GM23338 (cell line): ENCODE results near the gene NLRP7. TPM values are rescaled to one million over a fixed set of nuclear protein-coding genes. Genes with fewer than 3 reads are reported as not detected.
A peak's percentile ranks its signal among the peaks of the same experiment; 100 is the strongest.

Source experiments
- ATAC-seq: fragments of 200-7000 bp; cut with Tn5 transposase; 3 replicates; pipeline ENCODE4 v1.9.1; 2020
- DNase-seq: peaks from one replicate; pipeline ENCODE4 v3.0.0-alpha.2; 2015; ENCODE audit warnings: low spot score
- H2AFZ ChIP-seq: fragments of 200-600 bp; sonication (generic); 2 replicates; pipeline ENCODE4 v1.8.0; 2016; ENCODE audit warnings: antibody characterized with exemption, mild to moderate bottlenecking, moderate library complexity
- H3F3A ChIP-seq: fragments of 200-600 bp; sonication (generic); replicated peaks from 2 replicates; pipeline ENCODE4 v1.8.0; 2017; ENCODE audit warnings: antibody characterized with exemption, mixed run types, low read depth
- H3K27ac ChIP-seq: fragments of 200-600 bp; sonication (generic); 2 replicates; pipeline ENCODE4 v1.6.1; 2016; ENCODE audit warnings: low read depth
- H3K27me3 ChIP-seq: fragments of 200-600 bp; sonication (generic); 2 replicates; pipeline ENCODE4 v1.8.0; 2016; ENCODE audit warnings: mild to moderate bottlenecking, mixed run types, moderate library complexity; ENCODE audit not compliant: insufficient read depth
- H3K36me3 ChIP-seq: fragments of 200-600 bp; sonication (generic); 2 replicates; pipeline ENCODE4 v1.8.0; 2016; ENCODE audit warnings: mild to moderate bottlenecking; ENCODE audit not compliant: insufficient read depth
- H3K4me1 ChIP-seq: fragments of 200-600 bp; sonication (generic); 2 replicates; pipeline ENCODE4 v1.8.0; 2016; ENCODE audit warnings: mild to moderate bottlenecking, moderate library complexity; ENCODE audit not compliant: insufficient read depth
- H3K4me2 ChIP-seq: fragments of 200-600 bp; sonication (generic); 2 replicates; pipeline ENCODE4 v1.7.1; 2017; ENCODE audit warnings: mixed run types
- H3K4me3 ChIP-seq: fragments of 200-600 bp; sonication (generic); 2 replicates; pipeline ENCODE4 v1.6.1; 2016; ENCODE audit warnings: mixed run types
- H3K79me2 ChIP-seq: fragments of 200-600 bp; sonication (generic); replicated peaks from 2 replicates; pipeline ENCODE4 v1.8.0; 2017; ENCODE audit warnings: mild to moderate bottlenecking; ENCODE audit not compliant: insufficient read depth
- H3K9me2 ChIP-seq: fragments of 200-600 bp; sonication (generic); 2 replicates; pipeline ENCODE4 v1.8.0; 2017; ENCODE audit not compliant: insufficient read depth
- H4K20me1 ChIP-seq: fragments of 200-600 bp; sonication (generic); replicated peaks from 2 replicates; pipeline ENCODE4 v1.8.0; 2017; ENCODE audit warnings: mild to moderate bottlenecking; ENCODE audit not compliant: insufficient read depth
- H3K27ac Mint-ChIP-seq: 2 replicates; pipeline ENCODE4 v1.8.0; 2020; ENCODE audit warnings: inconsistent platforms, mild to moderate bottlenecking, moderate library complexity, mixed read lengths
- H3K27me3 Mint-ChIP-seq: 3 replicates; pipeline ENCODE4 v1.8.0; 2022; ENCODE audit warnings: low read depth, mild to moderate bottlenecking, moderate library complexity, mixed read lengths, inconsistent platforms; ENCODE audit not compliant: insufficient read depth, poor library complexity
- H3K36me3 Mint-ChIP-seq: 3 replicates; pipeline ENCODE4 v1.8.0; 2021; ENCODE audit warnings: low read depth, mild to moderate bottlenecking, inconsistent platforms, moderate library complexity, mixed read lengths
- H3K4me1 Mint-ChIP-seq: 3 replicates; pipeline ENCODE4 v1.8.0; 2020; ENCODE audit warnings: mild to moderate bottlenecking, inconsistent platforms, mixed read lengths
- H3K4me3 Mint-ChIP-seq: 3 replicates; pipeline ENCODE4 v1.8.0; 2021; ENCODE audit warnings: moderate library complexity, mild to moderate bottlenecking, inconsistent platforms, mixed read lengths
- H3K9me3 Mint-ChIP-seq: 3 replicates; pipeline ENCODE4 v1.8.0; 2020; ENCODE audit warnings: moderate library complexity, mild to moderate bottlenecking, inconsistent platforms, mixed read lengths
- CREB1 ChIP-seq: fragments of 250-450 bp; sonication (Bioruptor Pico); IDR thresholded peaks from 2 replicates; pipeline ENCODE4 v1.5.0; 2020; ENCODE audit warnings: low read depth, mild to moderate bottlenecking, moderate library complexity
- CTCF ChIP-seq, 2 experiments: fragments of 200-600 bp in 1 of 2; sonication (generic) in 1 of 2; conservative IDR thresholded peaks; 2 replicates each; pipeline versions ENCODE4 v1.5.1 to v1.6.1; 2016 to 2017; ENCODE audit warnings: antibody characterized with exemption in 2 of 2, low read depth in 2 of 2, mild to moderate bottlenecking in 2 of 2, moderate library complexity in 1 of 2
- EZH2 ChIP-seq: fragments of 200-600 bp; sonication (generic); IDR thresholded peaks from one replicate; pipeline ENCODE4 v1.8.0; 2017; ENCODE audit warnings: antibody characterized with exemption, mild to moderate bottlenecking, low read depth; ENCODE audit not compliant: unreplicated experiment
- EZH2phosphoT487 ChIP-seq: fragments of 200-600 bp; sonication (generic); IDR thresholded peaks from one replicate; pipeline ENCODE4 v1.8.1; 2018; ENCODE audit warnings: antibody characterized with exemption; ENCODE audit not compliant: unreplicated experiment
- STAT1 ChIP-seq: IDR thresholded peaks from one replicate; pipeline ENCODE4 v1.6.1; 2016; ENCODE audit warnings: antibody characterized with exemption; ENCODE audit not compliant: unreplicated experiment
- ZNF114 ChIP-seq: fragments of 250-450 bp; sonication (Bioruptor Pico); IDR thresholded peaks from 2 replicates; pipeline ENCODE4 v1.5.0; 2020; ENCODE audit warnings: mild to moderate bottlenecking, moderate library complexity
- ZNF462 ChIP-seq: fragments of 250-450 bp; sonication (Bioruptor Pico); IDR thresholded peaks from 2 replicates; pipeline ENCODE4 v1.5.0; 2020; ENCODE audit warnings: mild to moderate bottlenecking, moderate library complexity
- polyA plus RNA-seq: library from polyadenylated mRNA; unstranded; fragments of >200 nt; fragmentation: Nextera tagmentation; extraction: Ambion mirVana; gene quantifications from 2 replicates; pipeline ENCODE4 v1.2.1, GENCODE V29; 2016
- total RNA-seq: library from RNA; depleted of rRNA; stranded (reverse); fragments of >200 nt; shearing (Covaris generic); gene quantifications from 2 replicates; pipeline ENCODE4 v1.2.3, GENCODE V29; 2014

The NLRP7 gene
- total and polyA plus RNA-seq, 2 experiments from 2014 or later = 1.2 to 2.2 TPM

DNA sequence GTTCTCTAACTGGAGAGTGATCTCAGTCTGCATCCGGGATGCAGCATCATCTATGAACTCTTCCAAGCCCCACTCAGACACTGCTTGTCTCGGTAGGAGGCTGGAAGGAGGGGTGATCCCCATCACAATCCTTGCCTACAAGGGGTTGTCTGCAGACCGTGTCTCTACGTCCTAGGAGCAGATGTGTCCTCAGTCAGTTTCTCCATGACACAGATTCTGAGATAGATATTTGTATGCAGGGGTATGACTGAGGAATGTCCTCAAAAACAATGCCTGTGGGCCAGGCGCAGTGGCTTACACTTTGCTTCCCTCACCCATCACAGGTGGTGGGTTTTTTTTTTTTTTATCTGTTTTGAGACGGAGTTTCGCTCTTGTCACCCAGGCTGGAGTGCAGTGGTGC is 40.5 kb downstream of the NLRP7 start:
- Histone ChIP-seq H3K79me2 (no peaks in the 10 kb centered on the region), H3K9me2 (no peaks in the 10 kb centered on the region), H3K36me3 (no peaks in the 10 kb centered on the region), H3K4me2 (peak overlapping the region; percentile 64; the same call in 1 of the 2 replicates), H3K27ac (no peak overlapping the region), H3K4me1 (peaks cover 18% of the 10 kb centered on the region; the same call in 1 of the 2 replicates), H3K4me3 (no peak overlapping the region), H4K20me1 (no peaks in the 10 kb centered on the region), H2AFZ (peak overlapping the region; percentile 94), H3K27me3 (no peaks in the 10 kb centered on the region), H3F3A (peaks cover 5% of the 10 kb centered on the region; the same call in 1 of the 2 replicates)
- Mint-ChIP-seq H3K4me1 (peaks cover 15% of the 10 kb centered on the region; the same call in 2 of the 3 replicates), H3K9me3 (peaks cover 25% of the 10 kb centered on the region), H3K27ac (no peak overlapping the region), H3K4me3 (no peak overlapping the region), H3K36me3 (peaks cover 2% of the 10 kb centered on the region; the same call in 2 of the 3 replicates), H3K27me3 (peaks cover 6% of the 10 kb centered on the region)
- TF ChIP-seq ZNF462 (CRISPR knock-in tag) (no peak), ZNF114 (CRISPR knock-in tag) (no peak), STAT1 (no peak), CREB1 (CRISPR knock-in tag) (no peak), CTCF (conservative IDR thresholded peaks at IDR 0.05; ENCODE audit: low read depth in 2 of 2) (no peak), EZH2 (no peak), EZH2phosphoT487 (no peak)
- ATAC-seq (no peak), DNase-seq (no peak)
